ENCODE data around the gene PRKCB.

DNA sequence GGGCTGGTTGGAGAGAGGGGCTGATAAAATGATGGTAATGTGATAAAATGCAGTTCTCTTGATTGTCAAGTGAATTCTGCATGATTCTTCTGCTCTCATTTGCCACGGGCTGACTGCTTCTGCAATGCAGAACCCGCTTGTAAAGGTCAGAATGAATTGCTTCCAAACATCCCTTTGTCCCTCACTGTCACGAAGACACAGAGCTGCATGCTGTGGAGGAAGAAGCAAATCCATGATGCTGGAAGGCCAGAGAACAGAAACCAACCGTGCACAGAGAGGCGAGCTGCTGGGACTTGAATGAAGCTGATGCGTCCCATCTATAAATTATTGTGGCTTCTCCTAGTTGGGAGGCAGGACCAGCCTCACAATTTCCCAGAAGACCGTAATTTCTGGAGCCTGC, 171.6 kb downstream of the PRKCB start:
- no peak for TF ChIP-seq CTCF (IDR thresholded peaks at IDR 0.05)
- TF ChIP-seq POLR2AphosphoS5 (IDR thresholded peaks at IDR 0.05), result no peak

Data from gastroesophageal sphincter (tissue), 3 donors.